Erythroblast (primary cell): ENCODE data around the gene CACNA1A.
A peak's percentile ranks its signal among the peaks of the same experiment; 100 is the strongest.
"Not testable (repeated sequence)": the region's sequence is repeated elsewhere in the genome, so short reads cannot be mapped to it uniquely, and the experiment has no call there.

Source experiments
- DNase-seq, 2 experiments: peaks; one replicate each; lab custom pipeline; 2025; lab: John Stamatoyannopoulos, UW
- GATA1 ChIP-seq: IDR thresholded peaks from 2 replicates; pipeline ENCODE4 v1.6.1; 2011; ENCODE audit warnings: low read depth, mild to moderate bottlenecking, control low read depth, low read length, moderate library complexity
- POLR2A ChIP-seq: IDR thresholded peaks from 2 replicates; pipeline ENCODE4 v1.6.1; 2011; ENCODE audit warnings: mild to moderate bottlenecking, low read length

The CACNA1A gene

GRCh38 chr19:13463296-13463695 is 43.0 kb downstream of the CACNA1A start:
- peak in 1 of 2 experiments; percentile 26 for DNase-seq

GRCh38 chr19:13461536-13461935 is 44.7 kb downstream of the CACNA1A start:
- DNase-seq: no peak
- no peak for TF ChIP-seq GATA1
- TF ChIP-seq POLR2A: no peak

More at GRCh38 chr19:13463296-13463695, 43.0 kb downstream of the CACNA1A start:
- TF ChIP-seq GATA1: no peak
- no peak for TF ChIP-seq POLR2A

DNA sequence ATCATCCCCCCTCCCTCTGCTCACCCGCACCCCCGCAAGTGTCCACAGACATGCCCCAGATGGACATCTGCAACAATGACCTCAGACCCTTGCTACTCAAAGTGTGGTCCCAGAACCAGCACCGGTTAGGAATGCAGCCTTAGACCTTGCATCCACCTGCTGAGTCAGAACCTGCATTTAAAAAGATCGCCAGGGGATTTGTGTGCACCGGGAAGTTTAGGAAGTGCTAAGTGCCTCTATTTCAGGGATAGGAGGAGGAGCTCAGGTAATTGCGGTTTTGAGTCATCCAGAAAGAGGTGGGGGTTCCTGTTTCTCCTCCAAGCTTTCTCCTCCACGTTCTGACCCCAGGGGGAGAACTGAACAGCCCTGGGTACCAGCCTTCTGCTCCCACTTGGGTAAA is 46.2 kb downstream of the CACNA1A start:
- no peak for TF ChIP-seq GATA1
- no peak for TF ChIP-seq POLR2A
- DNase-seq: no peak

GRCh38 chr19:13459351-13459750 is 46.9 kb downstream of the CACNA1A start:
- DNase-seq: no peak
- TF ChIP-seq POLR2A: no peak
- no peak for TF ChIP-seq GATA1

DNA sequence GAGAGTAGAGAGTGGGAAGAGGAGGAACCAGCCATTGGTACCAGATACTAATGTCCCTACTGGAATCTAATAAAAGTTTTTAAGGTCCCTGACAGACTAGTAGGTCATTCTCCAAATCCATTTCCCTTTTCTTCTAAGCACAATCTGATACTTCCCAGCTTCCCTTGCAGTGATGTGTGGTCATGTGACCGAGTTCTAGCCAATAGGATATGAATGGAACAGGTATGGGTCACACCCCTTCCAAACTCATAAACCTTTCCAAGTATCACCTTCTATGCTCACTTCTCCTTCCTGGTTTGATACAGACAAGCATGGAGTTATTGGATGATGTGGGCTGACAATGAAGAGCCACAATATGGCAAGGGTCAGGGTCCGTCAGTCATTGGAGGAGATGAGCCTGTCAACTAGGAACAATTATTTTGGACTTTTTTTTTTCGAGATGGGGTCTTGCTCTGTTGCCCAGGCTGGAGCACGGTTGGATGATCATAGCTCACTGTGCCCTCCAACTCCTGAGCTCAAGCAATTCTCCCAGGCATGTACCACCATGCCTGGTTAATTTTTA is 54.8 kb downstream of the CACNA1A start:
- no peak for TF ChIP-seq GATA1
- no peak for TF ChIP-seq POLR2A
- no peak for DNase-seq

GRCh38 chr19:13447978-13448377 is 58.3 kb downstream of the CACNA1A start:
- no peak for TF ChIP-seq POLR2A
- TF ChIP-seq GATA1: no peak
- DNase-seq: no peak

DNA sequence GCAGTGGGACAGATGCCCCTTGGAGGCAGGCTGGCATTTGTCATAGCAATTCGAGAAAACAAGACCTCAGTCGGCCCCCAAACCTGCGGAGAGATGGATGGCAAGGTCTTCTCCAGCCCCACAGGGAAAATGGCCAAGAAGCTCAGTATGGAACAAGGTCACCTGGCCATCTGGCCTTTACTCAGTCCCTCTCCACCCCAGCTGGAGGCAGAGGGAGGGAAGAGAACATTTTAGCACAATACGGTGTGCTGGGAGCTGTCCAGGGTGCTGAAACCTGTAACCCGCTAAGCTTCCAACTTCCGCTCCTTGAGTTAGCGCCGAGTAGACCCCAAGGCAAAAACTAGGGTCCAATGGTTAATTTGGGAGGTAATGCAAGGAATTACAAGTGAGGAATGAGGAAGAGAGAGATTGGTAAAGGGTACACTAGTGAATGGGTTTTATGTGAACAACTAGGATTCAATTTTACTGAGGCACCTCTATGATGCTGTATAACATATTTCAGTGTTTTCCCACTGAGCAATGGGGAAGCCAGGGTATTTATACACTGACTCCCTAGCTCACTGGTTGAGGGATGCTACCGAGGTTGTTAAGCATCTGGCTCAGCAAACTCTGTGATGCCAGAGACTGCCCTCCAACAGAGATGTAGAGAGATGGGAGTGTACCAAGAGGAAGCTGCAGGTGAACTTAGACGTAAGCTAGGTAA is 64.3 kb downstream of the CACNA1A start:
- DNase-seq: peak; percentile 50 to 64

GRCh38 chr19:13437919-13438618 is 68.2 kb downstream of the CACNA1A start:
- TF ChIP-seq GATA1 (no peak), POLR2A (no peak)
- DNase-seq: no peak

More for the DNA sequence above, 64.3 kb downstream of the CACNA1A start:
- no peak for TF ChIP-seq GATA1
- no peak for TF ChIP-seq POLR2A

DNA sequence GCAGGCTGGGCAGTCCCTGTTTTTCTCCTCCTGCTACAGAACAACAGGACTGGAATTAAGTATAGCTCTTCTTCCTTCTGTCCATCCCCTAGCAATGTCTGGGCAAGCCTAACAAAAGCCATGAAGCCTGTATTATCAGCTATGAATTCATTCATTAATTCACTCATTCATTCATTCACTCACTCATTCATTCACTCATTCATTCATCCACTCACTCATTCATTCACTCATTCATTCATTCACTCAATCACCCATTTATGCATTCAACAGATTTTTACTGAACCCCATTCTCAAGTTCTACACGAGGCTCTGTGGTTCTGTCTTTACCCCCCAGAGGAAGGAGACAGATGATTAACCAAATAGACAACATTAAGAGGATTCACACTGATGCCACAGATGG is 69.9 kb downstream of the CACNA1A start:
- TF ChIP-seq POLR2A (no peak), GATA1 (no peak)
- no peak for DNase-seq

GRCh38 chr19:13430790-13431582 is 75.3 kb downstream of the CACNA1A start:
- DNase-seq: peak; percentile 32 to 62
- no peak for TF ChIP-seq POLR2A
- no peak for TF ChIP-seq GATA1

- no peak for TF ChIP-seq GATA1
- TF ChIP-seq POLR2A: no peak
- no peak for DNase-seq
Measured at GRCh38 chr19:13429563-13429962, 76.7 kb downstream of the CACNA1A start.

DNA sequence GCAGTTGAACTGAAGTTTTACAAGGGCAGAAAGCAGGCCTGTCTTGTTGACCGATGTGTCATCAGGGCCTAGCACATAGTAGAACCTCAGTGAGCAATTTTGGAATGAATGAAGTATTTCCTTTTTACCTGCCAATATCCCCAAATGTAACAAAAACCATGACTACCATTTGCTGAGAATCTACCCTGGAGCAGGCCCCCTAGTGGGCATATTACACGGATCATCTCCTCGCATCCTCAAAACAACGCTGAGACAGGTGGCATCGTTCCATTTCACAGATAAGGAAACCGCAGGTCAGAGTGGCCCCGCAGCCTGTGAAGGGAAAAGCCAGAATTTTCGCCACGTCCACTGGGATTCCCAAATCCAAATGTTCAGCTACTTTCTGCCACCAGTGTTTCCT is 77.9 kb downstream of the CACNA1A start:
- DNase-seq: peak; percentile 13 to 23
- TF ChIP-seq POLR2A (no peak), GATA1 (no peak)

GRCh38 chr19:13427273-13428051 is 78.8 kb downstream of the CACNA1A start:
- no peak for DNase-seq
- TF ChIP-seq POLR2A (no peak), GATA1 (no peak)

GRCh38 chr19:13425875-13426274 is 80.4 kb downstream of the CACNA1A start:
- not testable (repeated sequence) for DNase-seq
